Psoas muscle (tissue), 8 donors: ENCODE results near the gene LPP. TPM values are rescaled to one million over a fixed set of nuclear protein-coding genes. Genes with fewer than 3 reads are reported as not detected.

ENCODE experiments used
- ATAC-seq, 4 donors: fragments of 200-7000 bp; cut with Tn5 transposase; one replicate each; pipeline ENCODE4 v1.9.1; 2020; ENCODE audit warnings: moderate library complexity in 3 of 4, mild to moderate bottlenecking in 2 of 4
- DNase-seq, 2 donors: peaks; one replicate each; pipeline ENCODE4 v3.0.0-alpha.2; 2020
- H3K27ac ChIP-seq: fragments of 200-600 bp; one replicate; pipeline ENCODE4 v1.8.0; 2022
- H3K27me3 ChIP-seq, 3 donors: fragments of 200-600 bp in 1 of 3; one replicate each; pipeline versions ENCODE4 v1.6.1 to v1.8.0; 2013 to 2022; ENCODE audit warnings: low read length in 2 of 3, mild to moderate bottlenecking in 2 of 3, moderate library complexity in 1 of 3; ENCODE audit not compliant: insufficient read depth in 3 of 3
- H3K36me3 ChIP-seq, 2 donors: fragments of 200-600 bp in 1 of 2; one replicate each; pipeline versions ENCODE4 v1.6.1 to v1.8.0; 2013 to 2022; ENCODE audit warnings: low read depth in 1 of 2, mild to moderate bottlenecking in 1 of 2, moderate library complexity in 1 of 2; ENCODE audit not compliant: insufficient read depth in 1 of 2
- H3K4me1 ChIP-seq: fragments of 200-600 bp; one replicate; pipeline ENCODE4 v1.8.0; 2022
- H3K4me3 ChIP-seq: fragments of 200-600 bp; one replicate; pipeline ENCODE4 v1.8.0; 2022; ENCODE audit warnings: mild to moderate bottlenecking
- H3K9me3 ChIP-seq: fragments of 200-600 bp; one replicate; pipeline ENCODE4 v1.8.0; 2022
- CTCF ChIP-seq: fragments of 200-600 bp; IDR thresholded peaks from one replicate; pipeline ENCODE4 v1.8.0; 2022; ENCODE audit warnings: antibody characterized with exemption
- WGBS, 3 donors: extraction: QIAGEN DNeasy Blood & Tissue Kit; methylation state at CpG; one replicate each; pipeline versions ENCODE4 v1.1.6 to v1.1.7; 2013; 5-methylcytosine and 5-hydroxymethylcytosine counted together
- intact Hi-C, 2 donors: fragments of 100-400 bp; cut with DNase I; formaldehyde crosslinking; loops; one replicate each; pipeline versions ENCODE4 v1.11.0 to v1.14.2; 2022
- polyA plus RNA-seq, 3 donors: library from polyadenylated mRNA; stranded (reverse); fragments of 200-250 nt; gene quantifications; one replicate each; pipeline ENCODE4 v1.2.3, GENCODE V29; 2013
- total RNA-seq, 4 donors: library from RNA; stranded (reverse); fragmentation: NEBNext Ultra II Directional in 2 of 4; extraction: Animal tissue kit (Norgen Biotek cat#: 25700) in 2 of 4; gene quantifications; one replicate each; pipeline versions ENCODE4 v1.2.1 to v1.2.4, GENCODE V29; 2021 to 2023
- donor health status: healthy with polysubstance abuse.
- donor health status: DM: no; HTN: no; CAD: no; lungs with moderate emphysema.
- donor health status: Bipolar disorder and iron deficiency.
- donor health status: healthy.
- donor health status: DM: yes; HTN: yes; CAD: no.
- donor health status: DM: no; HTN: no; CAD: no.
- donor health status: DM: no; HTN: no; CAD: no.
- donor health status: DM: yes; HTN: yes; CAD: no.

Gene LPP
- total and polyA plus RNA-seq, 7 donors, result 2.6 to 80.3 (median 42.8) TPM

GRCh38 chr3:188154809-188155574 is 1.0 kb downstream of the LPP start:
- DNase-seq (no peak), ATAC-seq (no peak)
- no peak for TF ChIP-seq CTCF
- H3K27me3 ChIP-seq, result no peaks in the 10 kb centered on the region
- no peaks in the 10 kb centered on the region for H3K36me3 ChIP-seq
- peak overlapping the region; percentile 91 for H3K27ac ChIP-seq
- 33 to 50% (median 39%) methylated on average over 8 of the region's 8 CpGs for WGBS, 3 donors
- H3K4me1 ChIP-seq, result peaks cover 32% of the 10 kb centered on the region
- intact Hi-C loops, result loop anchor here (5.0 to 10.0 kb wide), 5 partner anchors 110 to 800 kb away; no protein-coding TSS in a partner anchor
- H3K4me3 ChIP-seq, result peak overlapping the region; percentile 80
- no peaks in the 10 kb centered on the region for H3K9me3 ChIP-seq

GRCh38 chr3:188156056-188156455 is 2.1 kb downstream of the LPP start:
- Histone ChIP-seq H3K9me3 (no peaks in the 10 kb centered on the region), H3K4me1 (peaks cover 32% of the 10 kb centered on the region), H3K27me3 (no peaks in the 10 kb centered on the region), H3K36me3 (no peaks in the 10 kb centered on the region), H3K4me3 (peak overlapping the region; percentile 10), H3K27ac (peak overlapping the region; percentile 91)
- 37 to 69% (median 49%) methylated on average over 2 of the region's 2 CpGs for WGBS, 3 donors
- intact Hi-C loops, result loop anchor here in 1 of 2 donors (2.0 to 10.0 kb wide), 5 partner anchors 109 to 799 kb away; no protein-coding TSS in a partner anchor
- DNase-seq, result no peak
- ATAC-seq, result no peak
- no peak for TF ChIP-seq CTCF

- no peak for TF ChIP-seq CTCF
- no peak for ATAC-seq
- Histone ChIP-seq H3K27ac (peak overlapping the region; percentile 91), H3K36me3 (no peaks in the 10 kb centered on the region), H3K27me3 (no peaks in the 10 kb centered on the region), H3K4me3 (no peak overlapping the region), H3K9me3 (no peaks in the 10 kb centered on the region), H3K4me1 (peaks cover 28% of the 10 kb centered on the region)
- DNase-seq, result no peak
- intact Hi-C loops, result loop anchor here in 1 of 2 donors (2.0 to 10.0 kb wide), 5 partner anchors 107 to 797 kb away; no protein-coding TSS in a partner anchor
- 82 to 89% (median 84%) methylated on average over 6 of the region's 6 CpGs for WGBS, 3 donors
Measured at GRCh38 chr3:188157407-188157806, 3.5 kb downstream of the LPP start.

GRCh38 chr3:188157971-188158370 is 4.0 kb downstream of the LPP start:
- ATAC-seq (no peak), DNase-seq (no peak)
- no peaks in the 10 kb centered on the region for H3K27me3 ChIP-seq
- no peak for TF ChIP-seq CTCF
- H3K4me1 ChIP-seq, result peaks cover 30% of the 10 kb centered on the region
- peak overlapping the region; percentile 91 for H3K27ac ChIP-seq
- H3K4me3 ChIP-seq, result no peak overlapping the region
- intact Hi-C loops, result loop anchor here in 1 of 2 donors (2.0 to 10.0 kb wide), 5 partner anchors 107 to 797 kb away; no protein-coding TSS in a partner anchor
- 75 to 82% (median 76%) methylated on average over 5 of the region's 5 CpGs for WGBS, 3 donors
- no peaks in the 10 kb centered on the region for H3K36me3 ChIP-seq
- H3K9me3 ChIP-seq, result no peaks in the 10 kb centered on the region
